Measurements from ENCODE around the gene PLCL1.
"Not testable (repeated sequence)": the region's sequence is repeated elsewhere in the genome, so short reads cannot be mapped to it uniquely, and the experiment has no call there.

The PLCL1 gene

GRCh38 chr2:198006733-198007132 is 202.3 kb downstream of the PLCL1 start:
- no peak for DNase-seq (ENCODE audit: low spot score)
- no peak for TF ChIP-seq CTCF (IDR thresholded peaks at IDR 0.05; ENCODE audit: extremely low read depth, missing control alignments)

- no peak for DNase-seq (ENCODE audit: low spot score)
- no peak for TF ChIP-seq CTCF (IDR thresholded peaks at IDR 0.05; ENCODE audit: extremely low read depth, missing control alignments)
Measured at GRCh38 chr2:198008230-198008629, 203.8 kb downstream of the PLCL1 start.

GRCh38 chr2:198012025-198012424 is 207.6 kb downstream of the PLCL1 start:
- DNase-seq (ENCODE audit: low spot score): no peak
- TF ChIP-seq CTCF (IDR thresholded peaks at IDR 0.05; ENCODE audit: extremely low read depth, missing control alignments): no peak

GRCh38 chr2:198016243-198016642 is 211.8 kb downstream of the PLCL1 start:
- DNase-seq (ENCODE audit: low spot score): no peak
- no peak for TF ChIP-seq CTCF (IDR thresholded peaks at IDR 0.05; ENCODE audit: extremely low read depth, missing control alignments)

- TF ChIP-seq CTCF (IDR thresholded peaks at IDR 0.05; ENCODE audit: extremely low read depth, missing control alignments): no peak
- DNase-seq (ENCODE audit: low spot score): no peak
Measured at GRCh38 chr2:198017068-198017467, 212.7 kb downstream of the PLCL1 start.

GRCh38 chr2:198028955-198029354 is 224.6 kb downstream of the PLCL1 start:
- no peak for TF ChIP-seq CTCF (IDR thresholded peaks at IDR 0.05; ENCODE audit: extremely low read depth, missing control alignments)
- no peak for DNase-seq (ENCODE audit: low spot score)

GRCh38 chr2:198029576-198029975 is 225.2 kb downstream of the PLCL1 start:
- DNase-seq (ENCODE audit: low spot score): not testable (repeated sequence)

GRCh38 chr2:198033626-198034025 is 229.2 kb downstream of the PLCL1 start:
- TF ChIP-seq CTCF (IDR thresholded peaks at IDR 0.05; ENCODE audit: extremely low read depth, missing control alignments): no peak
- no peak for DNase-seq (ENCODE audit: low spot score)
